Globus pallidus (tissue), 1 donor: ENCODE results near the gene CXCR5.

Experiments used
- DNase-seq: peaks from one replicate; pipeline ENCODE4 v3.0.0-alpha.2; 2015; ENCODE audit warnings: low spot score

Gene CXCR5

GRCh38 chr11:118877487-118878162 is 6.1 kb upstream of the CXCR5 start:
- DNase-seq: no peak

GRCh38 chr11:118878163-118878563 is 5.5 kb upstream of the CXCR5 start:
- no peak for DNase-seq

GRCh38 chr11:118881228-118881627 is 2.5 kb upstream of the CXCR5 start:
- no peak for DNase-seq

GRCh38 chr11:118882491-118882890 is 1.2 kb upstream of the CXCR5 start:
- no peak for DNase-seq

- no peak for DNase-seq
Observed at GRCh38 chr11:118883004-118883367, 706 bp upstream of the CXCR5 start.

- no peak for DNase-seq
Observed at GRCh38 chr11:118884875-118885274, 1.2 kb downstream of the CXCR5 start.

- no peak for DNase-seq
Observed at GRCh38 chr11:118885319-118885718, 1.6 kb downstream of the CXCR5 start.

GRCh38 chr11:118885831-118886565 is 2.3 kb downstream of the CXCR5 start:
- DNase-seq: no peak

GRCh38 chr11:118886681-118887111 is 3.0 kb downstream of the CXCR5 start:
- DNase-seq: no peak

GRCh38 chr11:118887206-118887605 is 3.5 kb downstream of the CXCR5 start:
- no peak for DNase-seq

- DNase-seq: no peak
Observed at GRCh38 chr11:118888398-118888797, 4.7 kb downstream of the CXCR5 start.

GRCh38 chr11:118889797-118890196 is 6.1 kb downstream of the CXCR5 start:
- DNase-seq: no peak

- DNase-seq: no peak
Observed at GRCh38 chr11:118892514-118892913, 8.8 kb downstream of the CXCR5 start.

- DNase-seq: no peak
Observed at GRCh38 chr11:118892964-118893363, 9.3 kb downstream of the CXCR5 start.

- DNase-seq: no peak
Observed at GRCh38 chr11:118893662-118894061, 10.0 kb downstream of the CXCR5 start.

- DNase-seq: no peak
Observed at GRCh38 chr11:118894192-118894591, 10.5 kb downstream of the CXCR5 start.

- no peak for DNase-seq
Observed at GRCh38 chr11:118895093-118896039, 11.7 kb downstream of the CXCR5 start.

GRCh38 chr11:118896472-118896913 is 12.8 kb downstream of the CXCR5 start:
- DNase-seq: no peak

GRCh38 chr11:118896921-118897591 is 13.4 kb downstream of the CXCR5 start:
- DNase-seq: no peak

- no peak for DNase-seq
Observed at GRCh38 chr11:118897721-118898310, 14.1 kb downstream of the CXCR5 start.
